ENCODE measurements around the gene OR2AG2. TPM values are rescaled to one million over a fixed set of nuclear protein-coding genes. Genes with fewer than 3 reads are reported as not detected.

Gene OR2AG2, protein sequence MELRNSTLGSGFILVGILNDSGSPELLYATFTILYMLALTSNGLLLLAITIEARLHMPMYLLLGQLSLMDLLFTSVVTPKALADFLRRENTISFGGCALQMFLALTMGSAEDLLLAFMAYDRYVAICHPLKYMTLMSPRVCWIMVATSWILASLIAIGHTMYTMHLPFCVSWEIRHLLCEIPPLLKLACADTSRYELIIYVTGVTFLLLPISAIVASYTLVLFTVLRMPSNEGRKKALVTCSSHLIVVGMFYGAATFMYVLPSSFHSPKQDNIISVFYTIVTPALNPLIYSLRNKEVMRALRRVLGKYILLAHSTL
- total RNA-seq (2014; rRNA removed; shearing (Covaris generic)) (0.82 and 2.5 TPM in 2 replicates), total RNA-seq (2022) (1.7 and 1.9 TPM in 2 replicates), Bru-seq, nascent RNA (percentile 60 among the genes with signal in this experiment), BruChase-seq, experiment 1, labeled RNA remaining after a 6-hour chase (percentile 69 among the genes with signal in this experiment), BruChase-seq, experiment 2, labeled RNA remaining after a 2-hour chase (percentile 79 among the genes with signal in this experiment)
- long read RNA-seq = 0 reads

DNA sequence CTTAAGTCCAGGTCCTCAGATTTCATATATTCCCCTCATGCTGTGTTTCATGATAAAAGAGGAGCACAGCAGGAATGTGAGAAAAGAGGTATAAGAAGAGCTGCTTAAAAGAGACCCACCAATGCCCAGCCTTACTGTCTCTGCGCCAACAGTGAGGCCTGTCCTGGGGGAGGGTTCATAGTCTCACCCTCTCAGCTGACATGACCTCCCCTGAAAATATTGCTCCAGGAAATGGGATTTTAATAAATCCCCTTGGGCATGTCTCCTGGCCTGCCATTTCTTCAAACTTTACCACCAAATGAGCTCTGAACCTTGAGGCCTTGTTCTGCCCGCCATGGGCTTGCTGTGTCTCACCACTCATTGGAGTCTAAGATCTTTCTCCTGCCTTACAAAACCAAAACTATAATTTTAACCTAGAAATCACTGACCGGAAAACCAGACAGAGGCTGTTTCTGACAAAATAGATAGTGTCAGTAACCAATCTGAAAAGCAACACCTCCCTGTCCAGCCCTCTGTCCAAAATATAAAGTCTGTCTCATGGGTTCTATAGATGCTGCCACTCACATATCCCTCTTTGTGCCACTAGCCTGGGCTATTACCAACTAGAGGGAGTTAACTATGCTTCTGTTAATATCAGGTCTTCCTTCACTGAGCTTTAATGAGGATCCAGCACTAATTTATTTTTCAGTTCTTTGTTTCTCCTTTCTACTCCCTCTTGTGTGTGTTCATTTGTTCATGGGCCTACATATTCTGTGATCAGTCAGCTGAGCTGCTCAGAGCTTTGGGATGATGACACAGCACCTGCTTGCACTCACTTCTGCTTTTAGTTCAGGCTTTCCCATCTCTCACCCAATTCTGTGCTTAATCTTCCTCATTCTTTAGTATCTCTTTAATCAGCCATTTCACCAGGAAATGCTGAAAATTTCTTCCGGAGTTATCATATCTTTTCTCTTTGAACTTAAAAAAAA is at the start of gene OR2AG2:
Gene OR2AG2 (minus strand): TSS at position 51 of the 968 bp plus-strand sequence. CDS start 3,019 bp downstream, outside the sequence.
- ChIA-PET CTCF (ENCODE audit: unreplicated experiment) (interaction anchor here (0.5 to 1.1 kb wide), 2 partner anchors 17 to 133 kb away, joined by 3 read pairs; no protein-coding TSS in a partner anchor), POLR2A (interaction anchor here (0.9 kb wide), 1 partner anchor 13 kb away, joined by 4 read pairs; no protein-coding TSS in a partner anchor)
- no peaks in the 10 kb centered on the region for H4K20me1 ChIP-seq (ENCODE audit: insufficient read depth, low read length)
- H3K27ac ChIP-seq (ENCODE audit: low read depth, low read length, poor library complexity, severe bottlenecking) = peak within 1 kb of the TSS; percentile 41
- no peaks in the 10 kb centered on the region for H3K9me2 ChIP-seq (ENCODE audit: insufficient read depth, low read length)
- 0 out of 2 replicates have a peak within 1 kb of the TSS, but pooled peaks have one; percentile 22 for H2AFZ ChIP-seq (ENCODE audit: low read length)
- no peaks in the 10 kb centered on the region for H3K79me2 ChIP-seq (ENCODE audit: insufficient read depth, low read depth, low read length)
- H3K9me3 ChIP-seq (ENCODE audit: low read length) = no peaks in the 10 kb centered on the region
- H3K4me2 ChIP-seq (ENCODE audit: low read length) = peak within 1 kb of the TSS; percentile 13
- peaks cover 17% of the 10 kb centered on the region for H3K4me1 ChIP-seq (ENCODE audit: insufficient read depth, low read length, poor library complexity, severe bottlenecking)
- no peaks in the 10 kb centered on the region for H3K36me3 ChIP-seq (ENCODE audit: insufficient read depth, low read length)
- TF ChIP-seq, protein P1, sequence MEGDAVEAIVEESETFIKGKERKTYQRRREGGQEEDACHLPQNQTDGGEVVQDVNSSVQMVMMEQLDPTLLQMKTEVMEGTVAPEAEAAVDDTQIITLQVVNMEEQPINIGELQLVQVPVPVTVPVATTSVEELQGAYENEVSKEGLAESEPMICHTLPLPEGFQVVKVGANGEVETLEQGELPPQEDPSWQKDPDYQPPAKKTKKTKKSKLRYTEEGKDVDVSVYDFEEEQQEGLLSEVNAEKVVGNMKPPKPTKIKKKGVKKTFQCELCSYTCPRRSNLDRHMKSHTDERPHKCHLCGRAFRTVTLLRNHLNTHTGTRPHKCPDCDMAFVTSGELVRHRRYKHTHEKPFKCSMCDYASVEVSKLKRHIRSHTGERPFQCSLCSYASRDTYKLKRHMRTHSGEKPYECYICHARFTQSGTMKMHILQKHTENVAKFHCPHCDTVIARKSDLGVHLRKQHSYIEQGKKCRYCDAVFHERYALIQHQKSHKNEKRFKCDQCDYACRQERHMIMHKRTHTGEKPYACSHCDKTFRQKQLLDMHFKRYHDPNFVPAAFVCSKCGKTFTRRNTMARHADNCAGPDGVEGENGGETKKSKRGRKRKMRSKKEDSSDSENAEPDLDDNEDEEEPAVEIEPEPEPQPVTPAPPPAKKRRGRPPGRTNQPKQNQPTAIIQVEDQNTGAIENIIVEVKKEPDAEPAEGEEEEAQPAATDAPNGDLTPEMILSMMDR (conservative IDR thresholded peaks at IDR 0.05; ENCODE audit: low read length) = no peak
- TF ChIP-seq EZH2phosphoT487 (IDR thresholded peaks at IDR 0.05; ENCODE audit: borderline replicate concordance, low read depth, low read length) = no peak
- intact Hi-C loops (cut with micrococcal nuclease; ENCODE audit: unreplicated experiment) = no loop called here
- no TSS peak for BruUV-seq (replicated peaks)
- no peak within 1 kb of the TSS for H3K4me3 ChIP-seq (ENCODE audit: low read depth, low read length, poor library complexity, severe bottlenecking)
- DNase-seq (ENCODE audit: low spot score) = peak; percentile 79

DNA sequence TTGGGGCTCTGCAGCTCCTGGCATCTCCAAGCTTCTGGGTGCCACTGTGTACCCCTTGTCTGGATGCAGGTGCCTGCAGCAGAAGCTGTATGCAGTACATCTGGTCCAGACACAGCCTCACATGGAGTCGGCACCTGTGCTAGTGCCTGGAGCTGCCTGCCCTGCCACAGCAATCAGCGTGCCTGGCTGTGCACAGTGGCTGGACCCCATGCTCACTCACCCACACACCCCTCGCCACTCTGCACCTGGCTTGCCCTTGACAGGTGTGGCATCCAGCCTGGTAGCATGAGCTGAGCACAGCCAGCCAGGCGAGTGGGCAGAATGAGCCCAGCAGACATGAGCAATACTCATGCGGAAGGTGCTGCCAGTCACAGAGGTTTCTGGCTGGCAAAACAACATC is 47.2 kb upstream of the OR2AG2 start:
- H3K27ac ChIP-seq (ENCODE audit: low read depth, low read length, poor library complexity, severe bottlenecking) = no peak overlapping the region
- no peak for DNase-seq (ENCODE audit: low spot score)
- CTCF ChIA-PET (ENCODE audit: unreplicated experiment) = no interaction called here
- no peak overlapping the region for H2AFZ ChIP-seq (ENCODE audit: low read length)
- no peak overlapping the region for H3K4me2 ChIP-seq (ENCODE audit: low read length)
- no peaks in the 10 kb centered on the region for H3K79me2 ChIP-seq (ENCODE audit: insufficient read depth, low read depth, low read length)
- TF ChIP-seq, protein P1 (conservative IDR thresholded peaks at IDR 0.05; ENCODE audit: low read length) = no peak
- no peak for TF ChIP-seq EZH2phosphoT487 (IDR thresholded peaks at IDR 0.05; ENCODE audit: borderline replicate concordance, low read depth, low read length)
- H3K36me3 ChIP-seq (ENCODE audit: insufficient read depth, low read length) = no peaks in the 10 kb centered on the region
- intact Hi-C loops (cut with micrococcal nuclease; ENCODE audit: unreplicated experiment) = loop anchor here (2.0 to 10.0 kb wide), 2 partner anchors 30 to 456 kb away; no protein-coding TSS in a partner anchor
- H4K20me1 ChIP-seq (ENCODE audit: insufficient read depth, low read length) = no peaks in the 10 kb centered on the region
- POLR2A ChIA-PET = interaction anchor here (0.7 to 1.0 kb wide), 2 partner anchors 111 to 701 kb away, joined by 3 read pairs; no protein-coding TSS in a partner anchor
- H3K4me3 ChIP-seq (ENCODE audit: low read depth, low read length, poor library complexity, severe bottlenecking) = no peak overlapping the region
- BruUV-seq (replicated peaks) = no TSS peak
- H3K9me3 ChIP-seq (ENCODE audit: low read length) = no peaks in the 10 kb centered on the region; the same call in 1 of the 2 replicates
- H3K4me1 ChIP-seq (ENCODE audit: insufficient read depth, low read length, poor library complexity, severe bottlenecking) = no peaks in the 10 kb centered on the region
- no peaks in the 10 kb centered on the region for H3K9me2 ChIP-seq (ENCODE audit: insufficient read depth, low read length)

Data from OCI-LY7 (cell line).